ENCODE results near the gene GPR161.

- TF ChIP-seq POLR2A (IDR thresholded peaks at IDR 0.05) (no peak), CTCF (IDR thresholded peaks at IDR 0.05) (no peak), EP300 (IDR thresholded peaks at IDR 0.05) (no peak), POLR2AphosphoS5 (IDR thresholded peaks at IDR 0.05) (no peak)
Observed at GRCh38 chr1:168102487-168102886, 34.2 kb downstream of the GPR161 start.
